GM19193 (cell line): ENCODE measurements around the gene TAS2R40.

ENCODE experiments used
- POLR2A ChIP-seq: IDR thresholded peaks from 4 replicates; pipeline ENCODE4 v1.6.1; 2011; ENCODE audit not compliant: insufficient read depth, insufficient read length; ENCODE audit errors: extremely low read depth

The TAS2R40 gene

DNA sequence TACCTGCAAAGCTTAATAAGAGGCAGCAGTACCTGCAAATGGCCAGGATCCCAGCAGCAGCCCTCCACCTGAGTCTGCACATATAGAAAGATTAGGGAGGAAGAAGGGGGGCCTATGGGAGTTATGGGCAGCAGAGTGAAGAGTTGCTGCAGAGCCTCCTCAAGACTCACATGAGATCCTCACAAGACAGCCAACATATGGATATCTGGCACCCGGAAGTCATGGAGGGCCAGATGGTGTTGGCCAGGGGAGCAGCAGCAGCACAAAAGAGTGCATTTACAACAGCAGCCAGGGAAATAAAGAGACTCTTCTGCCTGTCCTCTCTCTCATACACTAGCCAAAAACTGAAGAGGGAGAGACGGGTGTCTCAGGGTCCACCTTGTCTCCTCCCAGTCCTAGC, 4.0 kb upstream of the TAS2R40 start:
- TF ChIP-seq POLR2A = no peak

DNA sequence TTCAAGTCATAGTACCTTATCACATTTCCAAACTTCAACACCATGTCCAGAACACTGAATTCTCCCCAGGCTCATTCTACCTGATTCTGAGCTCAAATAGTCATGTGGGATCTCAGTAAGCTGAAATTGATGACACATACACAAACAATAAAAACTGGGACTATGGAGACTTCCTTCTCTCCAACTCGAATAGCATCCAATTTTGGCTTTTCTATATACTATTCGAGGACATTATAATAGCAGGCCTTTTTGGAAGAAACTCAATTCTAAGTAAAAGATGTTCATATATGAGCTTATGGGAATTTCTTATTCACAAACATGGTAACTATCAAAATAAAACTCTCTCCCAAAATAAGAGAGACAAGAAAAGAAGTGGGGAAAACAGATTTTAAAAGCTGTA, 551 bp upstream of the TAS2R40 start:
- TF ChIP-seq POLR2A = no peak

DNA sequence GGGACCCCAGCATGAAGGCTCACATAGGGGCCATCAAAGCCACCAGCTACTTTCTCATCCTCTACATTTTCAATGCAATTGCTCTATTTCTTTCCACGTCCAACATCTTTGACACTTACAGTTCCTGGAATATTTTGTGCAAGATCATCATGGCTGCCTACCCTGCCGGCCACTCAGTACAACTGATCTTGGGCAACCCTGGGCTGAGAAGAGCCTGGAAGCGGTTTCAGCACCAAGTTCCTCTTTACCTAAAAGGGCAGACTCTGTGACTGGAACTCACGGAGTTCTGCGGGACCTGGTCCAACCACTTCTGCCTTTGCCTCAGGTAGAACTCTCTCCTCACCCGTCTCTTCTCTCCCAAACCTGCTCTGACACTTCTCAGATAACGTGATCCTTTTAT, 945 bp downstream of the TAS2R40 start:
- no peak for TF ChIP-seq POLR2A

DNA sequence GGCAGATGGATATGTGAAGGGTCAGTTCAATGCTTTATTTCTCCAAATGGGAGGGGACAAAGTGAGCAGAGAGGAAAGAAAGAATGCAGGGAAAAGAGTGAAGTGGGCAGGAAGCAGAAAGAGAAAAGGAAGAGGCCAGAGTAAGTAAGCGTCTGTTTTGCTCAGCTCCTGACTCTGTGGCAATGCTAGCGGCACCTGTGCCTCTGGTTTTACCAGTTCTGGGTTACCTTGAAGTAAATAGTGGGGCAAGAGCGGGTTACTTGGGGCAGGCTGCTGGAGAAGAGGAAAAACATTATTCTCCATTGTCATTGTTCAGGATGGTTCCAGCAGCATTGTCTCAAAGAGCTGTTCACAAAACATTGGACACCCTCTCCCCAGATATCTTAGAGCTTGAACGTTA, 1.9 kb downstream of the TAS2R40 start:
- no peak for TF ChIP-seq POLR2A

DNA sequence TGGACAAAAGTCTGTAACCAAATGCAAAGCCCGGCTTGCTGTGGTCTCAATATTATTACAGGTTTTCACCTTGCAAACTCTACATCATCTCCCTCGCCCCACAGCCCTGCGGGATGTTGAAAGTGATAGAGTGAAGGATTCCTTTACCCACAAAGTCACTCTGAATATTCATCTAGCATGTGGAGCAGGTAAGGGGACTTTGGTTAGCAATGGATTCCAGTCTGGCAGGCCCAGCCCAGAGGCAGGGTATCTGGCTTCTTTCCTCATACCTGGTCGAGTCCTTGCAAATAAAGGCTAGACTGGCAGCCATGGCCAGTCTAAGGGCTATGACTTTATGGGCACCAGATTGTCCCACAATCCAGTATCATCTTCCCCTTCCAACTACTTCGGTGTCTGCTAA, 3.2 kb downstream of the TAS2R40 start:
- no peak for TF ChIP-seq POLR2A

DNA sequence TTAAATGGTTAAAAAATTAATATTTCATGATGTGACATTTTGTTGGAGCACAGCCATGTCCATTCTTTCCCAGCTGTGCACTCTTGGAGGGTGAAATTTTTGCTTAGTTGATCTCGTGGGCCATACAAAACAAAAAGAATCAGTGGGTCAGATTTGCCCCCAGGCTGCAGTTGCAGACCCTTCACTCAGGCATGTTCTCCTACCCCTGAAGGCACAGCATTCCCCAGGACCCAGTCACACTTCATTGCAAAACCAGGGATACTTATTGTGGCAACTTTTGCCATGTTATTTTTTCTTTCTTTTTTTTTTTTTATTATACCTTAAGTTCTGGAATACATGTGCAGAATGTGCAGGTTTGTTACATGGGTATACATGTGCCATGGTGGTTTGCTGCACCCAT, 6.0 kb downstream of the TAS2R40 start:
- TF ChIP-seq POLR2A = no peak

DNA sequence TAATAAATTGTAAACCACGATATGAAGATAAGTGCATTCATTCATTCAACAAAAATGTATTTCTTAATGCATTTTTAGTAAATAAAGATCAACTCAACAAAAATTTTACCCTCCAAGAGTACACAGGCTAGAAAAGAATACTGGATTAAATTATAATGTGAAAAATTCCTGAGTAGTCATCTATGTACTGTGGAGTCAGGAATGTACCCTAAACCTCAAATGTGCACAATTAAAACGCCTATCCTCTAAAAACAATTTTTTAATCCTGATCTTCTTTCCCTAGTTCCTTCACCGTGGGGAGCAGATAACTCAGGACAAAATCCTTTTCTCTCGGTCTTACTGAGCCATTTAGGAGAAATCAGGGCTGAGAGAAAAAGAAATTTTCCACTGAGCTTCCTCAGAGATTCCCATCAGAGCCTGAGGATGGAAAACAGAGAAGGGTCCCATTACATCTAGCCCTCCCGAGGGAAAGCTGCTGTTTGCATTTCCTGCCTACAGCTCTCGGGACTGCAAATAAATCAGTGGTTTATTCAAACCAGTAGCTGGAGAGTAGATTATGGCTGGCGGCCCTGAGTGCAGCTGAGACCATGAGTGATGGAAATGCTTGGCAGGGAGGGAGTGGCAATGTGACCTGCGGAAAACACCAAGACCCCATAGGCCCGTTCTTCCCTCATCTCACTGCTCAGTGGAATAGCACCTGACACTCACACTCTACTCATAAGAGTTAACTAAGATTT, 7.4 kb downstream of the TAS2R40 start:
- TF ChIP-seq POLR2A = no peak

DNA sequence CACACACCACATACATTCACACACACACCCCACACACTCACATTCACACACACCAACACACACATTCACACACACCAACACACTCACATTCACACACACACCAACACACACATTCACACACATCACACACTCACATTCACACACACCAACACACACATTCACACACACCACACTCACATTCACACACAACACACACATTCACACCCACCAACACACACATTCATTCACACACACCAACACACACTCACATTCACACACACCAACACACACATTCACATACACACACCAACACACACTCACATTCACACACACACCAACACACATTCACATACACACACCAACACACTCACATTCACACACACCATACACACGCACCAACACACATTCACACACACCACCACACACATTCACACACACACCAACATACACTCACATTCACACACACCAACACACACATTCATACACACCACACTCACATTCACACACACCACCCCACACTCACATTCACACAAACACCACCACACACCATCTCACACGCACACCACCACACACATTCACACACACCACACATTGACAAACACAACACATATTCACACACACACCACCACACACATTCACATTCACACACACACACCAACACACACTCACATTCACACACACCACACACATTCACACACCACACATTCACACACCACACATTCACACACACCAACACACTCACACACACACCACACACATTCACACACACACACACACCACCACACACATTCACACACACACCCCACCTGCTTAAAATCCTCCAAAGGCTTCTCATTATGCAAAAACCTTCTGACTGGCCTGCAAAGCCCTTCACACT, 9.0 kb downstream of the TAS2R40 start:
- TF ChIP-seq POLR2A = no peak

DNA sequence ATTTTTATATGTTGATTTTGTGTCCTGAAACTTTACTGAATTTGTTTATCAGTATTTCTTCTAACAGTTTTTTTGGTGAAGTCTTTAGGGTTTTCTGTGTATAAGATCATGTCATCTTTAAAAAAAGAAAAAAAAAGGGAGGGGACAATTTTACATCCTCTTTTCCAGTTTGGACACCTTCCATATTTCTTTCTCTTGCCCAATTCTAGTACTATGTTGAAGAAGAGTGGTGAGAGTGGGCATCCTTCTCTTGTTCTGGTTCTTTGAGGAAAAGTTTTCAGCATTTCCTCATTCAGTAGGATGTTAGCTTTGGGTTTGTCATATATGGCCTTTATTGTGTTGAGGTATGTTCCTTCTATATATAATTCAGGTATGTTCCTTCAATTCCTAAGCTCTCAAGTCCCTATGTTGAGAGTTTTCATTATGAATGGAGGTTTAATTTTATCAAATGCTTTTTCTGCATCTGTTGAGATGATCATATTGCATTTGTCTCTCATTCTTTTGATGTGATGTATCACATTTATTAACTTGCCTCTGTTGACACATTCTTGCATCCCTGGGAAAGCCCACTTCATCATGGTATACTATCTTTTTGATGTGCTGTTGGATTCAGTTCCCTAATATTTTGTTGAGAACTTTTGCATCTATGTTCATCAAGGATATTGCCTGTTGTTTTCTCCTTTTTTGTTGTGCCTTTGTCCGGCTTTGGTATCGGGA, 12.1 kb downstream of the TAS2R40 start:
- no peak for TF ChIP-seq POLR2A

DNA sequence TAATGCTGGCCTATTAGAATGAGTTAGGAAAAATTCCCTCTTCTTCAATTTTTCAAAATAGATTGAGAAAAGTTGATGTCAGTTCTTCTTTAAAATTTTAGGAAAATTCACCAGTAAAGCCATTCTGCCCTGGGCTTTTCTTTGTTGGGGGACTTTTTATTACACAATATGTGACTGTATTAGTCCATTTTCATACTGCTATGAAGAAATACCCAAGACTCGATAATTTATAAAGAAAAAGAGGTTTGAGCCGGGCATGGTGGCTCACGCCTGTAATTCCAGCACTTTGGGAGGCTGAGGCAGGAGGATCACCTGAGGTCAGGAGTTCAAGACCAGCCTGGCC, 12.7 kb downstream of the TAS2R40 start:
- TF ChIP-seq POLR2A = no peak

DNA sequence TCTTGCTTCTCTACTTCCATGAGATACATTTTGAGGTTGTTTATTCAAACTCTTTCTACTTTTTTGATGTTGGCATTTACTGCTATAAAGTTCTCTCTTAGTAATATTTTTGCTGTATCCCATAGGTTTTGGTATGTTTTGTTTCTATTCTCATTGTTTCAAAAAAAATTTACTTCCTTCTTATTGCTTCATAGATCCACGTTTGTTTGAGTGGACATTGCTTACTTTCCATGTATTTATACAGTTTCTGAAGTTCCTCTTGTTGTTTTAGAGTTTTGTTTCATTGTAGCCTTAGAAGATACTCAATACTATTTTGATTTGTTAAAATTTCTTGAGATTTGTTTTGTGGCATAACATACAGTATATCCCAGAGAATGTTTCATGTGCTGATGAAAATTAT, 13.7 kb downstream of the TAS2R40 start:
- TF ChIP-seq POLR2A = no peak

DNA sequence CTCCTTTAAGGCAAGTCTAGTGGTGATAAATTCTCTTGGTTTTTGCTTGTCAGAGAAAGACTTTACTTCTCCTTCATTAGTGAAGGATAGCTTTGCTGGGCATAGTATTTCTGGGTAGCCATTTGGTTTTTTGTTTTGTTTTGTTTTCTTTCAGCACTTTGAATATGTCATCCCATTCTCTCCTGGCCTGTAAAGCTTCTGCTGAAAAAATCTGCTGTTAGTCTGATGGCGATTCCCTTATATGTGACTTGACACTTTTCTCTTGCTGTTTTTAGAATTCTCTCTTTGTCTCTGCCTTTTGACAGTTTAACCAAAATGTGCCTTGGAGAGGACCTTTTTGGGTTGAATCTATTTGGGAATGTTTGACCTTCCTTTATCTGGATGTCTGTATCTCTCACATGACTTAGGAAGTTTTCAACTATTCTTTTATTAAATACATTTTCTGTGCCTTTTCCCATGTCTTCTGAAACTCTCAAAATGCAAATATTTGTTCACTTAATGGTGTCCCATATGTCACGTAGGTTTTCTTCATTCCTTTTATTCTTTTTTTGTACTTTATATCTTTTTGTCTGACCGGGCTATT, 14.7 kb downstream of the TAS2R40 start:
- no peak for TF ChIP-seq POLR2A

DNA sequence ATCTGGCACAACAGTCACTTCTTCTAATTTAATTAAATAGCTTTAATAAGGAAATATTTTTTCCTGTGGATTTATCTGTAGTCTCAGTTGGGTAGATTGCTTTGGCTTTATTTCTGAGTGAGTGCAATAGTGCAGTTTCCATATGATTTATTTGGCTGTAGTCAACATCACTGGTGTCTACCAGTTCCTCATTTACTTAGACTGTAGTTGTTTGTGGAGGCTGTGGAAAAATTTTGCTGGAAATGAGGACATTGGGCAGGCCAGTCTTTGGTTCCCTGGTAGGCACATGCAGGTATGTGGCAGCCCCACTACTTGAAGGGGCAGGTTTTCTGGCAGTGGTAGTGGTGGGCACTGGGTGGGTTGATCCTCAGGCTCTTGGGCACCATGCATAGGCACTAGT, 15.5 kb downstream of the TAS2R40 start:
- no peak for TF ChIP-seq POLR2A

DNA sequence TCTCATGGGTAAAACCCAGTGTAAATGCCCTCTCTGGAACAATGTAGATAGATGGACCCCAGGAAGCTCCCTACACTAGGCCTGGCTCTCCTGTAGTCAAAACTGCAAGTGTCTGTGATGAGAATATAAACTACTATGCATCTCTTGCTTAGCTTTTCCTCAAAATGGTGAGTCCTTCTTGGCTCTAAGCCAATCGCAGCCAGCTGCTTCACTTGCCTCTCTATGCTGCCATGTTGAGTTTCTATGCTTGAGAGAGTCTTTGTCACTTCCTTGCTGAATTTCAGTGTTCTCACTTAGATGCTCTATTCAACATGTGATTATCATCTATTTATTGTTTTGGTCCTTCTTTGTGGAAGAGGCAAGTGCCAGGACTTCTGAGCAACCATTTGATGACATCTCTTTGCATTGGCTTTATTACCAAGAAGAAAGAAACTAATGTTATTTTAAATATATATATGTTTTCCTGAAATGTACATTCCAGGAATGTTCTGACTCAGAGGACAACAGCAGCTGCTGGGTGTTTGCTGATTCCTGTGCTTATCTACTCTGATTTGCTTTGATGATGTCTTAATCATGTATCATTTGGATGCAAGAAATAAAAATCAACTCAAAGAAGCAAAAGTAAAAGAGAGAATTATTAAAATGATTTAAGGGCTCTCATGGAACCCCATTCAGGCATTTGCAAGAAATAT, 16.6 kb downstream of the TAS2R40 start:
- no peak for TF ChIP-seq POLR2A

DNA sequence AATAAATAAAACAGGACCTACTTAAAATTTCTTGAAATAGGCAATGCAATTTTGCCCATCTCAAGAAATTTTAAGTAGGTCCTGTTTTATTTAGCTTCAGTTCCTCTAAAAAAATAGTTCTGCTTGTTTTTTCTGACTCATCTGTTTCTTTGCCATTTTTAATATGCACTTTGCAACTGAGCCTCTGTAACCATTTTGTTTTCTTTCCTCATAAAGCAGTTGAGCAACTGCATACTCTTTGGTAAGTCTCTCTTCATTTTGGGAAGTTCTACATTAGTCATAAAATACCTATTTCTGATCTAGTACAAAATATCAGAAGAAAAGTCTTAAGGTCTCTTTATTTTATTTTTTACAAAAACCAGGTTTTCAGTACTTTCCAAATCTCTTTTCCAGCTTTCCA, 18.0 kb downstream of the TAS2R40 start:
- TF ChIP-seq POLR2A = no peak
